Lower lobe of right lung (tissue), 2 donors: Measurements from ENCODE around the gene ZNF467. TPM values are rescaled to one million over a fixed set of nuclear protein-coding genes. Genes with fewer than 3 reads are reported as not detected.

Source experiments
- ATAC-seq, 2 donors: fragments of 200-7000 bp; cut with Tn5 transposase; one replicate each; pipeline ENCODE4 v1.9.1; 2020 to 2022; ENCODE audit warnings: mild to moderate bottlenecking in 2 of 2, moderate library complexity in 2 of 2
- DNase-seq: peaks from one replicate; pipeline ENCODE4 v3.0.0-alpha.2; 2020
- H3K27ac ChIP-seq: fragments of 200-600 bp; one replicate; pipeline ENCODE4 v1.8.0; 2022
- H3K27me3 ChIP-seq: fragments of 200-600 bp; one replicate; pipeline ENCODE4 v1.8.0; 2022; ENCODE audit warnings: low read depth
- H3K36me3 ChIP-seq: fragments of 200-600 bp; one replicate; pipeline ENCODE4 v1.8.0; 2022; ENCODE audit warnings: mild to moderate bottlenecking
- H3K4me1 ChIP-seq: fragments of 200-600 bp; one replicate; pipeline ENCODE4 v1.8.0; 2022
- H3K4me3 ChIP-seq: fragments of 200-600 bp; one replicate; pipeline ENCODE4 v1.8.0; 2022; ENCODE audit warnings: mild to moderate bottlenecking
- H3K9me3 ChIP-seq: fragments of 200-600 bp; one replicate; pipeline ENCODE4 v1.8.0; 2022
- intact Hi-C: fragments of 100-400 bp; cut with DNase I; formaldehyde crosslinking; loops from one replicate; pipeline ENCODE4 v1.11.0; 2022
- total RNA-seq: library from RNA; stranded (reverse); fragmentation: NEBNext Ultra II Directional; extraction: Animal tissue kit (Norgen Biotek cat#: 25700); gene quantifications from one replicate; pipeline ENCODE4 v1.2.1, GENCODE V29; 2021
- TF ChIP-seq, protein P1 (sequence below): fragments of 200-600 bp; IDR thresholded peaks from one replicate; pipeline ENCODE4 v1.8.0; 2022; ENCODE audit warnings: antibody characterized with exemption, mild to moderate bottlenecking
- donor health status: DM: no; HTN: yes; CAD: no; lungs with severe emphysema.

The ZNF467 gene
- total RNA-seq, 1 donor from 2014 or later: 23.0 TPM

DNA sequence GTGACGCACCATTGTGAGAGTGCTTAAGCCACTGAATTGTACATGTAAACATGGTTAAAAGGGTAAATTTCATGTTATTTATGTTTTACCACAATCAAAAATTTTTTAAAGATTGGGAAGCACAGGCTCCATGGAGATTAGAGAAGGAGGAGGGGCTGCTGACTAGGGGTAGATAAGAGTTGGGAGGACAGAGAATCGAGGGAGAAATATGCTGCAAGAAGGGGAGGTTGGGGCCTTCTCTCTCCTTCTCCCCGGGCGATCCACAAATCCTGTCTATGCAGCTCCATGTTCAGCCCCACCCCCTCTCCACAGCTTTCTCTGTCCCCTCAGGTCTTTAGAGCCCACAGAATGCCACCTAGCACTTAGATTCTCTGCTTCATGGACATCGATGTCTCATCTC lies 12.1 kb downstream of the ZNF467 start:
- intact Hi-C loops: no loop called here
- H3K9me3 ChIP-seq: no peaks in the 10 kb centered on the region

DNA sequence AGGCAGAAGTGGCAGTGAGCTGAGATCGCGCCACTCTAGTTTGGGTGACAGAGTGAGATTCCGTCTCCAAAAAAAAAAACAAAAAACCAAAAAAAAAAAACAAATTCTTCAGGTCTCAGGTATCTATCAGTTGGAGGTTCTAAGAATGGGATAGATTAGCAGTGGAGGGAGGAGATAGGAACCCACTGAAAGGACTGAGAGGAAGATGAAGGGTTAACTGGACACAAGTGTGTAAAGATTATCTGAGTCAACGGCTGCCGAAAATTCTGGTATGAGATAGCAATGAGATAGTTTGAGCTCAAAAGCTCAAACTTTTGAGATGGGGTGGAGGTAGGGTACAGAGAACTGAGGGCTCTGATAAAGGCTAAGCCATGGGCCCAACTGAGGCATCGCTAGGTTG lies 12.8 kb downstream of the ZNF467 start:
- no peaks in the 10 kb centered on the region for H3K9me3 ChIP-seq
- TF ChIP-seq, protein P1, sequence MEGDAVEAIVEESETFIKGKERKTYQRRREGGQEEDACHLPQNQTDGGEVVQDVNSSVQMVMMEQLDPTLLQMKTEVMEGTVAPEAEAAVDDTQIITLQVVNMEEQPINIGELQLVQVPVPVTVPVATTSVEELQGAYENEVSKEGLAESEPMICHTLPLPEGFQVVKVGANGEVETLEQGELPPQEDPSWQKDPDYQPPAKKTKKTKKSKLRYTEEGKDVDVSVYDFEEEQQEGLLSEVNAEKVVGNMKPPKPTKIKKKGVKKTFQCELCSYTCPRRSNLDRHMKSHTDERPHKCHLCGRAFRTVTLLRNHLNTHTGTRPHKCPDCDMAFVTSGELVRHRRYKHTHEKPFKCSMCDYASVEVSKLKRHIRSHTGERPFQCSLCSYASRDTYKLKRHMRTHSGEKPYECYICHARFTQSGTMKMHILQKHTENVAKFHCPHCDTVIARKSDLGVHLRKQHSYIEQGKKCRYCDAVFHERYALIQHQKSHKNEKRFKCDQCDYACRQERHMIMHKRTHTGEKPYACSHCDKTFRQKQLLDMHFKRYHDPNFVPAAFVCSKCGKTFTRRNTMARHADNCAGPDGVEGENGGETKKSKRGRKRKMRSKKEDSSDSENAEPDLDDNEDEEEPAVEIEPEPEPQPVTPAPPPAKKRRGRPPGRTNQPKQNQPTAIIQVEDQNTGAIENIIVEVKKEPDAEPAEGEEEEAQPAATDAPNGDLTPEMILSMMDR: no peak
- intact Hi-C loops: no loop called here

More for the DNA sequence above, 12.1 kb downstream of the ZNF467 start:
- no peak overlapping the region for H3K27ac ChIP-seq
- ATAC-seq (no peak), DNase-seq (no peak)
- TF ChIP-seq, protein P1: no peak
- peaks cover 8% of the 10 kb centered on the region for H3K36me3 ChIP-seq
- H3K4me3 ChIP-seq: no peak overlapping the region
- no peaks in the 10 kb centered on the region for H3K27me3 ChIP-seq
- no peaks in the 10 kb centered on the region for H3K4me1 ChIP-seq

DNA sequence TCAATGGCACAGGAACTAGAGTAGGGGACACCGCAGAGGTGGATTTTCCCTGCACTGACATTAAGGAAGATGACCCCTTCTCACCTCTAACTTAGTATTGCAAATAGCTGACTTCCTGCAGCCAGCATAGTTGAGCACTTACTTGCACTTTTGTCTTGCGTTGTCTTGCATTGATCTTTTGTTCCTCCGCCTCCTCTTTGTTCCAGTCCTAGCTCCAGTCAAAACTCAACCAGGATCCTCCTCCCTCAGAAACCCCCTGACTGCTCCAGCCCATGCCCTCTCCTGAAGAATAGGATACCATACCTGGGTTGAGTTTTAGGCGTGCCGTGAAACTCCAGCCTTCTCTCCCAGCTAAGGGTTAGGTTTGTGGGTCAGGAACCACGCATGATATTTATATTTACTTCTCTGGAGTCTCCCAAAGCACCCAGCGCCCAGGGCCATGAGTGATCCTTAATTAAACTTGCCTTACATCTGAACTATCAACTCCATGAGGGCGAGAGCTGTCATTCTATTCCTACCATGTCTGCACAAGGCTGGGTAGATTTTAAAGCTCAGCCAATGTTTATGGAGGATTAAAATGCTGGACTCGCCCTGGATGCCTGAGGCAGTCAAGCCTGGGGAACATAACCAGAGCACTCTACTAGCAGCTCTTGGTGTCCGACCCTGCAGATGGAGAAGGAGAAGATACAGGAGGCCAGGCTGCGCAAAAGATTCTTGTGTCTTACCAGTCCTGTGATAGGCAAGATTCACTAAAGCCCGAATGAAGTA lies 14.1 kb downstream of the ZNF467 start:
- TF ChIP-seq, protein P1: no peak
- DNase-seq (no peak), ATAC-seq (no peak)
- Histone ChIP-seq H3K9me3 (no peaks in the 10 kb centered on the region), H3K27me3 (no peaks in the 10 kb centered on the region), H3K36me3 (no peaks in the 10 kb centered on the region), H3K4me1 (no peaks in the 10 kb centered on the region), H3K4me3 (no peak overlapping the region), H3K27ac (no peak overlapping the region)
- intact Hi-C loops: no loop called here

More for the DNA sequence above, 12.8 kb downstream of the ZNF467 start:
- H3K4me3 ChIP-seq: no peak overlapping the region
- H3K4me1 ChIP-seq: no peaks in the 10 kb centered on the region
- no peak overlapping the region for H3K27ac ChIP-seq
- peaks cover 8% of the 10 kb centered on the region for H3K36me3 ChIP-seq
- ATAC-seq (no peak), DNase-seq (no peak)
- no peaks in the 10 kb centered on the region for H3K27me3 ChIP-seq

DNA sequence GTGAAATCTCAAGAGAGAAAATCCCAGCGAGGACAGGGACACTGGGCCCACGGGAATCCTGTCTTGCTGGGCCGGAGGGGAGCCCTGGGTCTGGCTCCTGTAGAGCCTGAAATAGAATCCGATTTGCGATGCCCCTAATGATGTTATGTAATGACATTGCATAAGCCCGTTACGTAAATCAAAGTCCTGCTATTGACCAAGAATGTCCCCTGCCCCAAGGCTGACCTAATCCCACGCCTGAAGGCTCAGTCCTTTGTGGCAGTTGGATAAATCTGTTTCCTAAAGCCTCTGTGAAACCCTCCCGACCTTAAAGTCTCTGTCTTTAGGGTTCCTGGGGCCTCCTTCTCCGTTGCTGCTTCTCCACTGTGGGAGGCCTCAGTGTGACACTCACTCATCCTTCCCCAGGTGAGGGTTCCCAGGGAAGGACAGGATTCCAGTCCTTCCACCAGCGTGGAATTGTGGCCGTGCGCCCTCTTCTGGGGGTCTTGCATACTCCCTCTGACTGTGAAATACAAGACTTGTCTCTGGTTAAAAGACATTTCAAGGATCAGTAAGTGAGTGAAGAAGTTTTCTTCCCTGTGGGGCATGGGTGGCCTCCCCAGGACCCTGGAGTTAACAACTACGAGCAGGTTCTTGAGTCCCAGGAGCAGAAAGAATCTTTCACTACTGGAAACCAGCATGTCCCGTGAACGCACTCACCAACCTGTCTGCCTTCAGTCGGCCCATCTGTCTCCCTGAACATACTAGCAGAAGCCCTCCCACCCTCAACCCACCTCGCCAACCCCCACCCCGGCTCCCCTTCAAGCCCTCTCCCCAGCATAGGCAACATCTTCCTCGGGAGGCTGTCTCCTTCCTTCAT lies 19.8 kb downstream of the ZNF467 start:
- Histone ChIP-seq H3K36me3 (no peaks in the 10 kb centered on the region), H3K27ac (no peak overlapping the region), H3K4me3 (no peak overlapping the region), H3K4me1 (no peaks in the 10 kb centered on the region), H3K27me3 (no peaks in the 10 kb centered on the region), H3K9me3 (no peaks in the 10 kb centered on the region)
- DNase-seq: peak; percentile 47
- TF ChIP-seq, protein P1: peak; percentile 54
- intact Hi-C loops: no loop called here
- peak; percentile 49 to 59 for ATAC-seq

DNA sequence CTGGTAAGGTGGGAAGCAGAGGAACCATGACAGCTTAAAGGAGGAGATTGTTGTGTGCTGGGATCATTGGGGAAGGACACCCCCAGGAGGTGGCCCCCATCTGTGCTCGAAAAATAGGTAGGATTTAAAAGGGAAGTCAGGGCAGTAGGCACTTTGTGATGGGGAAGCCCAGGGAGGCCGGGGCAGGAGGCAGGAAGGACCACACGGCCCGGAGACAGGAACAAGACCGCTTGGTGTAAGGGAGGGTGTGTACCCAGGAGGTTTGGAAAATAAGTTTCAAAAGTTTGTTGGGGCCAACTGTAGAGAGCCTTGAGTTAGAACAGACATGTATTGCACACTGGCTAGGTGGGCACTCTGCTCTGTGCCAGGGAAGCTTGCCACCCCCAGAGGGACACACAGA lies 20.7 kb downstream of the ZNF467 start:
- intact Hi-C loops: no loop called here
- TF ChIP-seq, protein P1: no peak
- Histone ChIP-seq H3K27ac (no peak overlapping the region), H3K36me3 (no peaks in the 10 kb centered on the region), H3K27me3 (no peaks in the 10 kb centered on the region), H3K4me1 (no peaks in the 10 kb centered on the region), H3K4me3 (no peak overlapping the region), H3K9me3 (no peaks in the 10 kb centered on the region)
- no peak for DNase-seq
- ATAC-seq: peak in 1 of 2 donors; percentile 28
